K562 (cell line): ENCODE data around the gene IL24. TPM values are rescaled to one million over a fixed set of nuclear protein-coding genes. Genes with fewer than 3 reads are reported as not detected.
A peak's percentile ranks its signal among the peaks of the same experiment; 100 is the strongest.

ENCODE experiments used
- BCL6 ChIP-seq: fragments of 250-450 bp; sonication (Bioruptor Pico); IDR thresholded peaks from 2 replicates; pipeline ENCODE4 v1.4.0; 2020
- BCOR ChIP-seq: fragments of 450-650 bp; IDR thresholded peaks from 2 replicates; pipeline ENCODE4 v1.6.1; 2016
- EHMT2 ChIP-seq: fragments of 450-650 bp; IDR thresholded peaks from 2 replicates; pipeline ENCODE4 v1.6.1; 2018; ENCODE audit warnings: antibody characterized with exemption
- ELF4 ChIP-seq: fragments of 450-650 bp; formaldehyde crosslinking; IDR thresholded peaks from 2 replicates; pipeline ENCODE4 v1.4.0; 2022; ENCODE audit warnings: missing genetic modification characterization
- EZH2 ChIP-seq: IDR thresholded peaks from 2 replicates; pipeline ENCODE4 v1.6.1; 2012; ENCODE audit warnings: low read depth, mild to moderate bottlenecking, inconsistent platforms, low read length, borderline replicate concordance
- HOXB6 ChIP-seq: fragments of 250-450 bp; sonication (Bioruptor Pico); IDR thresholded peaks from 2 replicates; pipeline ENCODE4 v1.5.1; 2022; ENCODE audit warnings: mild to moderate bottlenecking, borderline replicate concordance
- IRF2 ChIP-seq: sonication (generic); formaldehyde crosslinking; IDR thresholded peaks from 2 replicates; pipeline ENCODE4 v1.8.1; 2022; ENCODE audit warnings: mild to moderate bottlenecking, missing genetic modification reagents
- MEF2D ChIP-seq: conservative IDR thresholded peaks from 2 replicates; pipeline ENCODE4 v1.6.1; 2016; ENCODE audit warnings: low read depth, missing genetic modification characterization, missing compliant biosample characterization
- NFE2L1 ChIP-seq: fragments of 450-650 bp; IDR thresholded peaks from 2 replicates; pipeline ENCODE4 v1.6.1; 2016; ENCODE audit warnings: missing genetic modification characterization, low read depth, mild to moderate bottlenecking, missing compliant biosample characterization, moderate library complexity, borderline replicate concordance
- NR2F6 ChIP-seq: fragments of 450-650 bp; formaldehyde crosslinking; IDR thresholded peaks from 2 replicates; pipeline ENCODE4 v1.4.0; 2020; ENCODE audit warnings: mild to moderate bottlenecking
- PHB2 ChIP-seq: fragments of 450-650 bp; IDR thresholded peaks from 2 replicates; pipeline ENCODE4 v1.6.1; 2017; ENCODE audit warnings: low read depth
- TAF7 ChIP-seq: fragments of 450-650 bp; IDR thresholded peaks from 2 replicates; pipeline ENCODE4 v1.6.1; 2016; ENCODE audit warnings: missing genetic modification characterization, missing compliant biosample characterization
- VEZF1 ChIP-seq: fragments of 200-800 bp; sonication (Bioruptor generic); IDR thresholded peaks from 2 replicates; pipeline ENCODE4 v1.6.1; 2017; ENCODE audit warnings: missing genetic modification characterization, missing compliant biosample characterization
- ZFP1 ChIP-seq: fragments of 450-650 bp; formaldehyde crosslinking; IDR thresholded peaks from 2 replicates; pipeline ENCODE4 v1.4.0; 2020; ENCODE audit warnings: mild to moderate bottlenecking, mixed read lengths
- ZNF165 ChIP-seq: fragments of 250-450 bp; sonication (Bioruptor Pico); IDR thresholded peaks from 2 replicates; pipeline ENCODE4 v1.4.0; 2020; ENCODE audit warnings: borderline replicate concordance
- ZNF175 ChIP-seq: fragments of 200-800 bp; sonication (Bioruptor generic); IDR thresholded peaks from 2 replicates; pipeline ENCODE4 v1.6.1; 2016; ENCODE audit warnings: low read depth, mild to moderate bottlenecking, missing genetic modification characterization, missing compliant biosample characterization
- ZNF707 ChIP-seq: fragments of 250-450 bp; sonication (Bioruptor Pico); conservative IDR thresholded peaks from 2 replicates; pipeline ENCODE4 v1.8.0; 2022; ENCODE audit warnings: inconsistent platforms, mild to moderate bottlenecking, moderate library complexity
- ZSCAN29 ChIP-seq: fragments of 450-650 bp; IDR thresholded peaks from 2 replicates; pipeline ENCODE4 v1.6.1; 2017
- polyA plus RNA-seq, 8 experiments: library from polyadenylated mRNA; depleted of rRNA in 4 of 8; stranded (reverse) in 5 of 8; unstranded in 3 of 8; fragments of >200 nt; fragmentation: Nextera tagmentation in 2 of 8; fragmentation: Illumina TruSeq in 1 of 8; extraction: Ambion mirVana in 2 of 8; extraction: Trizol in 1 of 8; gene quantifications; 2 replicates each; pipeline versions ENCODE4 v1.2.1 to v1.2.3, GENCODE V29; 2011 to 2014; ENCODE audit warnings: inconsistent platforms in 1 of 8, missing spikeins in 1 of 8
- total RNA-seq, 7 experiments: library from RNA; depleted of rRNA in 6 of 7; stranded (reverse); fragments of >200 nt in 6 of 7; fragmentation: Illumina TruSeq in 2 of 7; extraction: Trizol in 2 of 7; gene quantifications; 2 replicates each; pipeline versions ENCODE4 v1.2.1 to v1.2.3, GENCODE V29; 2011 to 2021; ENCODE audit warnings: low replicate concordance in 1 of 7
- TF ChIP-seq, protein P1 (sequence below), 2 experiments: IDR thresholded peaks; 2 replicates each; pipeline ENCODE4 v1.6.1; 2011; ENCODE audit warnings: borderline replicate concordance in 1 of 2, control low read depth in 1 of 2, low read depth in 1 of 2, low read length in 1 of 2, mild to moderate bottlenecking in 1 of 2, mixed read lengths in 1 of 2, moderate library complexity in 1 of 2; ENCODE audit not compliant: insufficient read depth in 1 of 2, insufficient read length in 1 of 2, poor library complexity in 1 of 2, severe bottlenecking in 1 of 2; ENCODE audit errors: extremely low read depth in 1 of 2
- TF ChIP-seq, protein P2 (sequence below), 2 experiments: fragments of 250-450 bp in 1 of 2; fragments of 450-650 bp in 1 of 2; sonication (Bioruptor Pico) in 1 of 2; IDR thresholded peaks; 2 replicates each; pipeline versions ENCODE4 v1.6.1 to v1.8.0; 2016 to 2021; ENCODE audit warnings: mild to moderate bottlenecking in 2 of 2, moderate library complexity in 2 of 2, missing compliant biosample characterization in 1 of 2, missing genetic modification characterization in 1 of 2
- TF ChIP-seq, protein P3 (sequence below): sonication (generic); formaldehyde crosslinking; IDR thresholded peaks from 2 replicates; pipeline ENCODE4 v1.8.0; 2023; ENCODE audit warnings: mild to moderate bottlenecking, missing genetic modification reagents
- TF ChIP-seq, protein P4 (sequence below): sonication (generic); formaldehyde crosslinking; IDR thresholded peaks from 2 replicates; pipeline ENCODE4 v1.9.0; 2022; ENCODE audit warnings: mild to moderate bottlenecking, missing genetic modification reagents

The IL24 gene
- total and polyA plus RNA-seq, 9 of the 15 experiments (the other 6 are each of a cell fraction or from before 2014, with no cell fraction given), result 0.04 to 0.19 TPM; not detected in 7

DNA sequence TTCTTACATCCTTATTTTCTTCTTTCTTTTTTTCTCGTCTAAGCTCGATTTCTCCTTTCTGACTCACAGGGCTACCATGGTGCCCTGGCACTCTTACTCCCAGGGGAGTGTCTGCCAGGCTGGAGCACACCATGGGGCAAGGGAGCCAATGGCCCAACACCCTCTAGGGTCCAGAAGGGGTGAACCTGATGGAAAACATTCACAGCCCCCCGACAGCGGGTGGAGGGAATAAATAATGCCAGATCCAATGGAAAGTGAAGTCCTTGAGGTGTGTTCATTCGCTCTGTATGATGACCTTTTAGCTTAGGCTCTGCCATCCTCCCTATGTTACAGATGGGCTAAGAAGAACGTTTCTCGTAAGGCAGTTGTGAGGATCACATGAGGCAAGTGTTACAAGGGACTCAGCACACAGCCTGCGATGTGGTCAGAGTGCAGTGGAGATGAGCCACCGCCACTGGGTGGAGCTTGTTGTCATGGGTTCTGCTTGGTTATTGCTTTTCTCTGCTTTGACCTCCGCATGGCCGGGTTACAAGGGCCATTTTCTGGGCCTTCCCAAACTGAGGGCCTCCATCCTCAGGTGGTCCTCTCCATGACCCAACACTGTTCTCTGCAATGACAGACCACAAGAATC is 28.0 kb downstream of the IL24 start (continued):
- TF ChIP-seq, protein P1, sequence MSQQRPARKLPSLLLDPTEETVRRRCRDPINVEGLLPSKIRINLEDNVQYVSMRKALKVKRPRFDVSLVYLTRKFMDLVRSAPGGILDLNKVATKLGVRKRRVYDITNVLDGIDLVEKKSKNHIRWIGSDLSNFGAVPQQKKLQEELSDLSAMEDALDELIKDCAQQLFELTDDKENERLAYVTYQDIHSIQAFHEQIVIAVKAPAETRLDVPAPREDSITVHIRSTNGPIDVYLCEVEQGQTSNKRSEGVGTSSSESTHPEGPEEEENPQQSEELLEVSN (IDR thresholded peaks at IDR 0.05; ENCODE audit: borderline replicate concordance in 1 of 2, extremely low read depth in 1 of 2, insufficient read depth in 1 of 2, insufficient read length in 1 of 2, low read depth in 1 of 2, low read length in 1 of 2, poor library complexity in 1 of 2, severe bottlenecking in 1 of 2), result no peak
- TF ChIP-seq, protein P2, sequence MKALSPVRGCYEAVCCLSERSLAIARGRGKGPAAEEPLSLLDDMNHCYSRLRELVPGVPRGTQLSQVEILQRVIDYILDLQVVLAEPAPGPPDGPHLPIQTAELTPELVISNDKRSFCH (CRISPR knock-in tag; IDR thresholded peaks at IDR 0.05), result no peak
- TF ChIP-seq, protein P2 (tag; IDR thresholded peaks at IDR 0.05), result no peak
- no peak for TF ChIP-seq TAF7 (tag)
- TF ChIP-seq BCOR, result no peak
- TF ChIP-seq BCL6 (CRISPR knock-in tag), result no peak
- no peak for TF ChIP-seq ZNF165 (CRISPR knock-in tag)
- no peak for TF ChIP-seq NFE2L1 (tag)
- no peak for TF ChIP-seq PHB2
- TF ChIP-seq ZNF175 (CRISPR knock-in tag), result 0 out of 2 replicates have a peak, but pooled peaks have one; percentile 43
- TF ChIP-seq MEF2D (tag), result no peak
- TF ChIP-seq HOXB6, result no peak
- no peak for TF ChIP-seq ZSCAN29
- no peak for TF ChIP-seq VEZF1 (CRISPR knock-in tag)
- TF ChIP-seq, protein P3, sequence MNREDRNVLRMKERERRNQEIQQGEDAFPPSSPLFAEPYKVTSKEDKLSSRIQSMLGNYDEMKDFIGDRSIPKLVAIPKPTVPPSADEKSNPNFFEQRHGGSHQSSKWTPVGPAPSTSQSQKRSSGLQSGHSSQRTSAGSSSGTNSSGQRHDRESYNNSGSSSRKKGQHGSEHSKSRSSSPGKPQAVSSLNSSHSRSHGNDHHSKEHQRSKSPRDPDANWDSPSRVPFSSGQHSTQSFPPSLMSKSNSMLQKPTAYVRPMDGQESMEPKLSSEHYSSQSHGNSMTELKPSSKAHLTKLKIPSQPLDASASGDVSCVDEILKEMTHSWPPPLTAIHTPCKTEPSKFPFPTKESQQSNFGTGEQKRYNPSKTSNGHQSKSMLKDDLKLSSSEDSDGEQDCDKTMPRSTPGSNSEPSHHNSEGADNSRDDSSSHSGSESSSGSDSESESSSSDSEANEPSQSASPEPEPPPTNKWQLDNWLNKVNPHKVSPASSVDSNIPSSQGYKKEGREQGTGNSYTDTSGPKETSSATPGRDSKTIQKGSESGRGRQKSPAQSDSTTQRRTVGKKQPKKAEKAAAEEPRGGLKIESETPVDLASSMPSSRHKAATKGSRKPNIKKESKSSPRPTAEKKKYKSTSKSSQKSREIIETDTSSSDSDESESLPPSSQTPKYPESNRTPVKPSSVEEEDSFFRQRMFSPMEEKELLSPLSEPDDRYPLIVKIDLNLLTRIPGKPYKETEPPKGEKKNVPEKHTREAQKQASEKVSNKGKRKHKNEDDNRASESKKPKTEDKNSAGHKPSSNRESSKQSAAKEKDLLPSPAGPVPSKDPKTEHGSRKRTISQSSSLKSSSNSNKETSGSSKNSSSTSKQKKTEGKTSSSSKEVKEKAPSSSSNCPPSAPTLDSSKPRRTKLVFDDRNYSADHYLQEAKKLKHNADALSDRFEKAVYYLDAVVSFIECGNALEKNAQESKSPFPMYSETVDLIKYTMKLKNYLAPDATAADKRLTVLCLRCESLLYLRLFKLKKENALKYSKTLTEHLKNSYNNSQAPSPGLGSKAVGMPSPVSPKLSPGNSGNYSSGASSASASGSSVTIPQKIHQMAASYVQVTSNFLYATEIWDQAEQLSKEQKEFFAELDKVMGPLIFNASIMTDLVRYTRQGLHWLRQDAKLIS, result no peak
- no peak for TF ChIP-seq IRF2 (CRISPR knock-in tag)
- 0 out of 2 replicates have a peak, but pooled peaks have one; percentile 14 for TF ChIP-seq ZNF707 (CRISPR knock-in tag)
- peak; percentile 31; the same call in 1 of the 2 replicates for TF ChIP-seq EHMT2
- TF ChIP-seq, protein P4, sequence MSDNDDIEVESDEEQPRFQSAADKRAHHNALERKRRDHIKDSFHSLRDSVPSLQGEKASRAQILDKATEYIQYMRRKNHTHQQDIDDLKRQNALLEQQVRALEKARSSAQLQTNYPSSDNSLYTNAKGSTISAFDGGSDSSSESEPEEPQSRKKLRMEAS, result peak; percentile 85
- TF ChIP-seq NR2F6 (CRISPR knock-in tag), result no peak
- no peak for TF ChIP-seq ZFP1 (CRISPR knock-in tag)
- 0 out of 2 replicates have a peak, but pooled peaks have one; percentile 31 for TF ChIP-seq ELF4 (CRISPR knock-in tag)
- no peak for TF ChIP-seq EZH2
